ENCODE measurements around the gene PRDM2. TPM values are rescaled to one million over a fixed set of nuclear protein-coding genes. Genes with fewer than 3 reads are reported as not detected.

PRDM2 gene
- total RNA-seq, 1 donor, result 12.7 TPM

- no peak overlapping the region for H3K27ac ChIP-seq (ENCODE audit: low read depth, low read length)
- H2AFZ ChIP-seq (ENCODE audit: low read length), result no peak overlapping the region
- H3K79me2 ChIP-seq (ENCODE audit: insufficient read depth, low read length), result no peaks in the 10 kb centered on the region
- no peak overlapping the region for H3K4me2 ChIP-seq (ENCODE audit: insufficient read depth, low read length)
- H3K36me3 ChIP-seq (ENCODE audit: insufficient read depth, low read length), result no peaks in the 10 kb centered on the region
- no peaks in the 10 kb centered on the region for H3K9me3 ChIP-seq (ENCODE audit: low read depth, low read length)
- H3K4me3 ChIP-seq (ENCODE audit: insufficient read depth, low read length), result no peak overlapping the region
- TF ChIP-seq, protein P1, sequence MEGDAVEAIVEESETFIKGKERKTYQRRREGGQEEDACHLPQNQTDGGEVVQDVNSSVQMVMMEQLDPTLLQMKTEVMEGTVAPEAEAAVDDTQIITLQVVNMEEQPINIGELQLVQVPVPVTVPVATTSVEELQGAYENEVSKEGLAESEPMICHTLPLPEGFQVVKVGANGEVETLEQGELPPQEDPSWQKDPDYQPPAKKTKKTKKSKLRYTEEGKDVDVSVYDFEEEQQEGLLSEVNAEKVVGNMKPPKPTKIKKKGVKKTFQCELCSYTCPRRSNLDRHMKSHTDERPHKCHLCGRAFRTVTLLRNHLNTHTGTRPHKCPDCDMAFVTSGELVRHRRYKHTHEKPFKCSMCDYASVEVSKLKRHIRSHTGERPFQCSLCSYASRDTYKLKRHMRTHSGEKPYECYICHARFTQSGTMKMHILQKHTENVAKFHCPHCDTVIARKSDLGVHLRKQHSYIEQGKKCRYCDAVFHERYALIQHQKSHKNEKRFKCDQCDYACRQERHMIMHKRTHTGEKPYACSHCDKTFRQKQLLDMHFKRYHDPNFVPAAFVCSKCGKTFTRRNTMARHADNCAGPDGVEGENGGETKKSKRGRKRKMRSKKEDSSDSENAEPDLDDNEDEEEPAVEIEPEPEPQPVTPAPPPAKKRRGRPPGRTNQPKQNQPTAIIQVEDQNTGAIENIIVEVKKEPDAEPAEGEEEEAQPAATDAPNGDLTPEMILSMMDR (IDR thresholded peaks at IDR 0.05; ENCODE audit: extremely low read depth, low read depth, low read length), result no peak
- DNase-seq (ENCODE audit: insufficient read length, low spot score, missing footprints), result no peak
- no peaks in the 10 kb centered on the region for H3K4me1 ChIP-seq (ENCODE audit: insufficient read depth, low read length)
- no peaks in the 10 kb centered on the region for H4K20me1 ChIP-seq (ENCODE audit: insufficient read depth, low read length)
- H3K27me3 ChIP-seq (ENCODE audit: insufficient read depth, low read length), result no peaks in the 10 kb centered on the region
Measured at GRCh38 chr1:13662493-13662892, 37.5 kb upstream of the PRDM2 start.

DNA sequence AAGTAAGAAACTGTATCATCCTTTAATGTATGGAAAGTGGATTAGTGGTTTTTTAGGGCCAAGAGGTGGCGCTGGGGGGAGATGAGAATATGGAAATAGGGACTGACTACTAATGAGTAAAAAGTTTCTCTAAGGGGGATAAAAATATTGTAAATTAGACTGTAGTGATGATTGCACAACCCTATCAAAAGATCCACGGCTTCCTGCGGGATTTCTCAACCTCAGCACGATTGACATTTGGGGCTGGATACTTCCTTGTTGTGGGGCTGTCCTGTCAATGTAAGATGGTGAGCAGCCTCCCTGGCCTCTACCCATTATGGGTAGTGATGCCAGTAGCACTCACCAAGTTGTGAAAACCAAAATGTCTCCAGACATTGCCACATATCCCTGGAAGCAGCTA, 36.0 kb upstream of the PRDM2 start:
- no peaks in the 10 kb centered on the region for H3K36me3 ChIP-seq (ENCODE audit: insufficient read depth, low read length)
- TF ChIP-seq, protein P1 (IDR thresholded peaks at IDR 0.05; ENCODE audit: extremely low read depth, low read depth, low read length), result no peak
- no peak for DNase-seq (ENCODE audit: insufficient read length, low spot score, missing footprints)
- H3K4me3 ChIP-seq (ENCODE audit: insufficient read depth, low read length), result no peak overlapping the region
- H3K4me1 ChIP-seq (ENCODE audit: insufficient read depth, low read length), result no peaks in the 10 kb centered on the region
- no peaks in the 10 kb centered on the region for H3K9me3 ChIP-seq (ENCODE audit: low read depth, low read length)
- no peaks in the 10 kb centered on the region for H3K79me2 ChIP-seq (ENCODE audit: insufficient read depth, low read length)
- no peak overlapping the region for H3K4me2 ChIP-seq (ENCODE audit: insufficient read depth, low read length)
- no peak overlapping the region for H3K27ac ChIP-seq (ENCODE audit: low read depth, low read length)
- no peak overlapping the region for H2AFZ ChIP-seq (ENCODE audit: low read length)
- no peaks in the 10 kb centered on the region for H4K20me1 ChIP-seq (ENCODE audit: insufficient read depth, low read length)
- no peaks in the 10 kb centered on the region for H3K27me3 ChIP-seq (ENCODE audit: insufficient read depth, low read length)

DNA sequence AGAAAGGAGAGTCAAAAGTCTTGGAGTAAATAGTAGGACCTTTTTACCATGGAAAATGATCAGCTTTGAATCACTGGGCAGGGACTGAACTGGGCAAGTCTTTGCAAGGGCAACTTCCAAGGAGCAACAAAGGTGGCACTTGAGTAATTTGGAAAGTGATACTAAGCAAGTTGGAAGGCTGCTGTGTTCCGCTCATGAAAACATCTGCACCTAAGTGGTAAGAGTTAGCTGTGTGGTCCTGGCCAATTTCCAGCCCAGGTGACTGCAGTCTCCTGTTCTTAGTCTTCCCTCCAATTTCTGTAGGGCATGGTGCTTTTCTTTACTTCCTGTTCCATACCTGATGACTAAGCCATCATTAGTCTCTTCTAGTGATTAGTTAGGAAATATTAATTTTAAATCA, 35.5 kb upstream of the PRDM2 start:
- no peaks in the 10 kb centered on the region for H3K27me3 ChIP-seq (ENCODE audit: insufficient read depth, low read length)
- H3K4me1 ChIP-seq (ENCODE audit: insufficient read depth, low read length), result no peaks in the 10 kb centered on the region
- DNase-seq (ENCODE audit: insufficient read length, low spot score, missing footprints), result no peak
- no peaks in the 10 kb centered on the region for H3K79me2 ChIP-seq (ENCODE audit: insufficient read depth, low read length)
- no peaks in the 10 kb centered on the region for H4K20me1 ChIP-seq (ENCODE audit: insufficient read depth, low read length)
- H3K9me3 ChIP-seq (ENCODE audit: low read depth, low read length), result no peaks in the 10 kb centered on the region
- no peaks in the 10 kb centered on the region for H3K36me3 ChIP-seq (ENCODE audit: insufficient read depth, low read length)
- no peak overlapping the region for H3K4me2 ChIP-seq (ENCODE audit: insufficient read depth, low read length)
- no peak overlapping the region for H2AFZ ChIP-seq (ENCODE audit: low read length)
- no peak overlapping the region for H3K27ac ChIP-seq (ENCODE audit: low read depth, low read length)
- TF ChIP-seq, protein P1 (IDR thresholded peaks at IDR 0.05; ENCODE audit: extremely low read depth, low read depth, low read length), result no peak
- H3K4me3 ChIP-seq (ENCODE audit: insufficient read depth, low read length), result no peak overlapping the region

- Histone ChIP-seq H3K27me3 (ENCODE audit: insufficient read depth, low read length) (no peaks in the 10 kb centered on the region), H2AFZ (ENCODE audit: low read length) (no peak overlapping the region), H3K4me2 (ENCODE audit: insufficient read depth, low read length) (no peak overlapping the region), H3K4me1 (ENCODE audit: insufficient read depth, low read length) (no peaks in the 10 kb centered on the region), H4K20me1 (ENCODE audit: insufficient read depth, low read length) (no peaks in the 10 kb centered on the region), H3K36me3 (ENCODE audit: insufficient read depth, low read length) (no peaks in the 10 kb centered on the region), H3K79me2 (ENCODE audit: insufficient read depth, low read length) (no peaks in the 10 kb centered on the region), H3K27ac (ENCODE audit: low read depth, low read length) (no peak overlapping the region), H3K4me3 (ENCODE audit: insufficient read depth, low read length) (no peak overlapping the region), H3K9me3 (ENCODE audit: low read depth, low read length) (no peaks in the 10 kb centered on the region)
- no peak for DNase-seq (ENCODE audit: insufficient read length, low spot score, missing footprints)
- TF ChIP-seq, protein P1 (IDR thresholded peaks at IDR 0.05; ENCODE audit: extremely low read depth, low read depth, low read length), result no peak
Measured at GRCh38 chr1:13666317-13666716, 33.7 kb upstream of the PRDM2 start.

Measured in osteoblast (primary cell).